ENCODE results near the gene PHACTR4.
"Not testable (repeated sequence)": the region's sequence is repeated elsewhere in the genome, so short reads cannot be mapped to it uniquely, and the experiment has no call there.

DNA sequence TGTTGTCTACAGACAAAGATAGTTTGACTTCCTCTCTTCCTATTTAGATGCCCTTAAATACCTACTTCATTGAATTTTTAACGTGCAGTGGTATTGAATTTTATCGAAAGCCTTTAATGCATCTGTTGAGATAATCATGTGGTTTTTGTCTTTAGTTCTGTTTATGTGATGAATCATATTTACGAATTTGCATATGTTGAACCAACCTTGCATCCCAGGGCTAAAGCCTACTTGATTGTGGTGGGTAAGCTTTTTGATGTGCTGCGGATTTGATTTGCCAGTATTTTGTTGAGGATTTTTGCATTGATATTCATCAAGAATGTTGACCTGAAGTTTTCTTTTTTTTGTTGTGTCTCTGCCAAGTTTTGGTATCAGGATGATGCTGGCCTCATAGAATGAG, 14.2 kb downstream of the PHACTR4 start:
- TF ChIP-seq, protein P1, sequence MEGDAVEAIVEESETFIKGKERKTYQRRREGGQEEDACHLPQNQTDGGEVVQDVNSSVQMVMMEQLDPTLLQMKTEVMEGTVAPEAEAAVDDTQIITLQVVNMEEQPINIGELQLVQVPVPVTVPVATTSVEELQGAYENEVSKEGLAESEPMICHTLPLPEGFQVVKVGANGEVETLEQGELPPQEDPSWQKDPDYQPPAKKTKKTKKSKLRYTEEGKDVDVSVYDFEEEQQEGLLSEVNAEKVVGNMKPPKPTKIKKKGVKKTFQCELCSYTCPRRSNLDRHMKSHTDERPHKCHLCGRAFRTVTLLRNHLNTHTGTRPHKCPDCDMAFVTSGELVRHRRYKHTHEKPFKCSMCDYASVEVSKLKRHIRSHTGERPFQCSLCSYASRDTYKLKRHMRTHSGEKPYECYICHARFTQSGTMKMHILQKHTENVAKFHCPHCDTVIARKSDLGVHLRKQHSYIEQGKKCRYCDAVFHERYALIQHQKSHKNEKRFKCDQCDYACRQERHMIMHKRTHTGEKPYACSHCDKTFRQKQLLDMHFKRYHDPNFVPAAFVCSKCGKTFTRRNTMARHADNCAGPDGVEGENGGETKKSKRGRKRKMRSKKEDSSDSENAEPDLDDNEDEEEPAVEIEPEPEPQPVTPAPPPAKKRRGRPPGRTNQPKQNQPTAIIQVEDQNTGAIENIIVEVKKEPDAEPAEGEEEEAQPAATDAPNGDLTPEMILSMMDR (IDR thresholded peaks at IDR 0.05) = not testable (repeated sequence)
- TF ChIP-seq POLR2A, POLR2AphosphoS5, EP300 (IDR thresholded peaks at IDR 0.05): not testable (repeated sequence)
